T-cell (primary cell): ENCODE data around the gene CLIC4. TPM values are rescaled to one million over a fixed set of nuclear protein-coding genes. Genes with fewer than 3 reads are reported as not detected.

Experiments used
- ATAC-seq, 4 experiments: fragments of 200-7000 bp in 3 of 4; fragments of 150-1000 bp in 1 of 4; cut with Tn5 transposase; replicated peaks in 1 of 4; 1 replicate in 3 of 4; 2 replicates in 1 of 4; pipeline ENCODE4 v1.10.0; 2021; ENCODE audit warnings: moderate library complexity in 3 of 4, mild to moderate bottlenecking in 2 of 4, moderate number of reproducible peaks in 1 of 4
- CTCF ChIA-PET, 2 donors: fragments of 300-600 bp; sonication (Branson Sonifier 250); formaldehyde crosslinking; loops; one replicate each; lab custom pipeline; 2022; ENCODE audit warnings: antibody characterized with exemption in 2 of 2; lab: Charles Lee
- POLR2A ChIA-PET, 2 donors: fragments of 300-600 bp; sonication (Branson Sonifier 250); formaldehyde crosslinking; loops; one replicate each; lab custom pipeline; 2022; ENCODE audit warnings: antibody characterized with exemption in 2 of 2; lab: Charles Lee
- DNase-seq, 35 experiments: peaks; one replicate each; pipeline versions ENCODE4 v3.0.0 to v3.0.0-alpha.2; 2013 to 2023
- H3K27ac ChIP-seq: one replicate; pipeline ENCODE4 v1.5.1; 2013; ENCODE audit warnings: low read length
- H3K27me3 ChIP-seq, 2 experiments: replicated peaks in 1 of 2; 1 replicate in 1 of 2; 2 replicates in 1 of 2; pipeline versions ENCODE4 v1.6.1 to v1.7.0; 2013; ENCODE audit warnings: low read length in 1 of 2, mixed read lengths in 1 of 2; ENCODE audit not compliant: control insufficient read depth in 2 of 2, insufficient read depth in 2 of 2; ENCODE audit errors: extremely low read depth in 1 of 2
- H3K36me3 ChIP-seq, 2 donors: 1 replicate in 1 of 2; 2 replicates in 1 of 2; pipeline versions ENCODE4 v1.6.1 to v1.7.0; 2013; ENCODE audit warnings: low read length in 1 of 2; ENCODE audit not compliant: control insufficient read depth in 2 of 2, insufficient read depth in 1 of 2; ENCODE audit errors: extremely low read depth in 1 of 2
- H3K4me1 ChIP-seq, 2 experiments: 1 replicate in 1 of 2; 2 replicates in 1 of 2; pipeline versions ENCODE4 v1.6.1 to v1.7.0; 2013; ENCODE audit warnings: low read length in 2 of 2, mixed read lengths in 1 of 2; ENCODE audit not compliant: insufficient read depth in 2 of 2, control insufficient read depth in 1 of 2; ENCODE audit errors: extremely low read depth in 1 of 2
- H3K4me3 ChIP-seq, 2 donors: 1 replicate in 1 of 2; 2 replicates in 1 of 2; pipeline versions ENCODE4 v1.5.1 to v1.7.0; 2013; ENCODE audit warnings: mild to moderate bottlenecking in 2 of 2, low read length in 1 of 2, moderate library complexity in 1 of 2; ENCODE audit not compliant: control insufficient read depth in 1 of 2; ENCODE audit errors: extremely low read depth in 1 of 2
- H3K9me3 ChIP-seq: 2 replicates; pipeline ENCODE4 v1.7.0; 2013
- H3K27ac Mint-ChIP-seq, 2 donors: one replicate each; pipeline ENCODE4 v1.8.0; 2020 to 2021; ENCODE audit warnings: mild to moderate bottlenecking in 2 of 2, mixed read lengths in 2 of 2
- H3K27me3 Mint-ChIP-seq, 2 donors: one replicate each; pipeline ENCODE4 v1.8.0; 2021 to 2022; ENCODE audit warnings: mixed read lengths in 2 of 2
- H3K36me3 Mint-ChIP-seq: one replicate; pipeline ENCODE4 v1.8.0; 2021; ENCODE audit warnings: mixed read lengths
- H3K4me1 Mint-ChIP-seq, 3 donors: one replicate each; pipeline ENCODE4 v1.8.0; 2020 to 2022; ENCODE audit warnings: mixed read lengths in 3 of 3, mild to moderate bottlenecking in 1 of 3
- H3K4me3 Mint-ChIP-seq, 3 donors: one replicate each; pipeline ENCODE4 v1.8.0; 2020 to 2022; ENCODE audit warnings: mild to moderate bottlenecking in 3 of 3, mixed read lengths in 3 of 3, moderate library complexity in 3 of 3
- H3K9me3 Mint-ChIP-seq, 3 donors: one replicate each; pipeline ENCODE4 v1.8.0; 2020 to 2022; ENCODE audit warnings: mixed read lengths in 3 of 3
- WGBS: methylation state at CpG from one replicate; pipeline ENCODE4 v1.1.5; 2013; ENCODE audit warnings: missing lambda C conversion rate; ENCODE audit not compliant: insufficient coverage; 5-methylcytosine and 5-hydroxymethylcytosine counted together
- total RNA-seq, 35 experiments: library from RNA in 6 of 35; stranded (reverse) in 6 of 35; fragments of 120-200 nt in 1 of 35; gene quantifications; one replicate each; pipeline versions ENCODE4 v1.2.1 to v1.2.4 and lab custom pipeline; 2013 to 2026

CLIC4 gene
- total RNA-seq, 5 donors from 2014 or later (not counting 1 experiment from before 2014, with no cell fraction given), result 0.75 to 9.1 (median 5.5) TPM

DNA sequence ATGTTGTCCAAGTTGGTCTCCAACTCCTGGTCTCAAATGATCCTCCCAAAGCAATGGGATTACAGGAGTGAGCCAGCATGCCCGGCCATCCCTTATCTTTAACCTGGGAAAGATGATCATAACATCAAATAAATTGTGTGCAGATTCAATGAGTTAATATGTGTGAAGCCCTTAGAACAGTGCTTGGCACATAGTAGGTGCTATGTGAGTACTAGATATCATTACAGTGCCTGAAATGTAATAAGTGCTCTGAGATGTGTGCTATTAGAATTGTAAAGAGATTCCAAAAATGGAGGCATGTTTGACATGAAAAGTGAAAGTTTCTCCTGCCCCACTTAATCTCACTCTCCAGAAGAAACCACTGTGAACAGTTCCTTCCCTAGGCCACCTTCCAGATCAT is 113.0 kb downstream of the CLIC4 start:
- Mint-ChIP-seq H3K9me3 (no peaks in the 10 kb centered on the region), H3K27ac (no peak overlapping the region), H3K36me3 (no peaks in the 10 kb centered on the region), H3K4me1 (peaks cover 0 to 11% (median 0%) of the 10 kb centered on the region in 3 donors), H3K4me3 (no peak overlapping the region), H3K27me3 (no peaks in the 10 kb centered on the region)
- no peak overlapping the region for H3K27ac ChIP-seq
- no peaks in the 10 kb centered on the region for H3K36me3 ChIP-seq
- ATAC-seq, result no peak
- no peak overlapping the region for H3K4me3 ChIP-seq
- H3K4me1 ChIP-seq, result peaks cover 0 to 28% of the 10 kb centered on the region in 2 experiments
- ChIA-PET CTCF (no interaction called here), POLR2A (no interaction called here)
- no peak for DNase-seq
- WGBS, result no CpG with 5 or more reads among the region's 1 CpG
- no peaks in the 10 kb centered on the region for H3K9me3 ChIP-seq
- H3K27me3 ChIP-seq, result peaks cover 0 to 4% of the 10 kb centered on the region in 2 experiments

DNA sequence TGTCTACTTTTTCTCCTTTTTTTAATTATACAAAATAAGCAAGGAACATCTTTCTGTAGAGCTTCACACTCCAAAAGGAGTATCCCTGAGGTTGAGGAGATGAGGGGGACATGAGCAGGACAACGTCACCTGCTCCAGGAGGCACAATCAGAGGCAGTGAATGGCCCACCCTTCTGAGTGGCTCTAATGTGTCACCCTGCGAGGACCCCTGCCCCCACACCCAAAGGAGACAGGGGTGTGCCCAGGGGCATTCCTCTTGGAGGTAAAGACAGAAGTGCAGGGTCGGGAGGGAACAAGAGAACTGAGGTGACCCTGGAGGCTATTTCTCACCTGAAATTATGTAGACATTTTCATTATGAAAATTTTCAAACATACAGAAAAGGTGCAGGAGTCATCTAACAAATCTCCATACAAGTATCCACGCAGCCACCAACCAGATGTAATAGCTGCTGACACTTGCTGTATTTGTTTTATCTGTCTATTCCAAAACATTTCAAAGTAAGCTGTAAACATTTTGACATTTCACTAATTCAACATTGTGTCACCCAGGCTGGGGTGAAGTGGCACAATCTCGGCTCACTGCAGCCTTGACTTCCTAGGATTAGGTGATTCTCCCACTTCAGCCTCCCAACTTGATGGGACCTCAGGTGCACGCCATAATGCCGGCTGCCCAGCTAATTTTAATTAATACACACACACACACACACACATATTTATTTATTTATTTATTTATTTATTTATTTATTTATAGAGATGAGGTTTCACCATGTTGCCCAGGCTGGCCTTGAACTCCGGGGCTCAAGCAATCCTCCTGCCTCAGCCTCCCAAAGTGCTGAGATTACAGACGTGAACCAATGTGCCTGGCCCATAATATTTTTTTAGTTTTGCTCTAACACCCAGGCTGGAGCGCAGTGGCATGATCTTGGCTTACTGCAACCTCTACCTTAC is 114.1 kb downstream of the CLIC4 start:
- Histone ChIP-seq H3K27me3 (peaks cover 0 to 4% of the 10 kb centered on the region in 2 experiments), H3K4me3 (no peak overlapping the region), H3K9me3 (no peaks in the 10 kb centered on the region), H3K36me3 (no peaks in the 10 kb centered on the region), H3K27ac (no peak overlapping the region), H3K4me1 (peaks cover 0 to 28% of the 10 kb centered on the region in 2 experiments)
- CTCF ChIA-PET, result no interaction called here
- POLR2A ChIA-PET, result no interaction called here
- H3K27me3 Mint-ChIP-seq, result no peaks in the 10 kb centered on the region
- no peak overlapping the region for H3K27ac Mint-ChIP-seq
- H3K36me3 Mint-ChIP-seq, result no peaks in the 10 kb centered on the region
- H3K4me1 Mint-ChIP-seq, result peaks cover 0 to 13% (median 0%) of the 10 kb centered on the region in 3 donors
- DNase-seq (no peak), ATAC-seq (no peak)
- no peak overlapping the region for H3K4me3 Mint-ChIP-seq
- no peaks in the 10 kb centered on the region for H3K9me3 Mint-ChIP-seq
- WGBS, result 90% methylated on average over 3 of the region's 10 CpGs

DNA sequence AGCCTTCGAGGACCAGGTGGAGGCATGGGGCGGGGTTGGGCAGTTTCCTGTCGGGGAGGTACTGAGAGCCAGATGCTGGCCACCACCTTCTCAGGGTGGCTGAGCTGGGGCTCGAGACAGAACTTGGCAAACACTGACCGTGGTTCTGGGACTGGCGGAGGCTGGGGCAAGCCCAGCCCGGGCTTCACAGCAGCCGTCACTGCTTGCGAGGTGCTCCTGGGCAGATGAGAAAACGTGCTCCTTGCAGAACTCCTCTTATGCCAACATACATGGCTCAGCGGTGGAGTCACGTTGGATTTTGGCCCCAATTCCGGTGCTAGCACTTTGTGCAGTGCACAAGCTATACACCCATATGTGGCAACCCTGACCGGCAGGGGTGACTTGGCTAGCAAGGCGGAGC is 115.6 kb downstream of the CLIC4 start:
- H3K4me1 ChIP-seq, result peaks cover 0 to 28% of the 10 kb centered on the region in 2 experiments
- CTCF ChIA-PET, result no interaction called here
- Mint-ChIP-seq H3K27me3 (no peaks in the 10 kb centered on the region), H3K9me3 (no peaks in the 10 kb centered on the region), H3K36me3 (no peaks in the 10 kb centered on the region), H3K27ac (no peak overlapping the region), H3K4me3 (no peak overlapping the region), H3K4me1 (peaks cover 0 to 13% (median 0%) of the 10 kb centered on the region in 3 donors)
- DNase-seq (no peak), ATAC-seq (no peak)
- no peak overlapping the region for H3K4me3 ChIP-seq
- POLR2A ChIA-PET, result interaction anchor here in 1 of 2 donors (0.7 kb wide), 1 partner anchor 93 kb away, joined by 8 read pairs; no protein-coding TSS in a partner anchor
- no peak overlapping the region for H3K27ac ChIP-seq
- no peaks in the 10 kb centered on the region for H3K9me3 ChIP-seq
- H3K36me3 ChIP-seq, result no peaks in the 10 kb centered on the region
- peaks cover 0 to 4% of the 10 kb centered on the region in 2 experiments for H3K27me3 ChIP-seq
- WGBS, result 89% methylated on average over 15 of the region's 15 CpGs

DNA sequence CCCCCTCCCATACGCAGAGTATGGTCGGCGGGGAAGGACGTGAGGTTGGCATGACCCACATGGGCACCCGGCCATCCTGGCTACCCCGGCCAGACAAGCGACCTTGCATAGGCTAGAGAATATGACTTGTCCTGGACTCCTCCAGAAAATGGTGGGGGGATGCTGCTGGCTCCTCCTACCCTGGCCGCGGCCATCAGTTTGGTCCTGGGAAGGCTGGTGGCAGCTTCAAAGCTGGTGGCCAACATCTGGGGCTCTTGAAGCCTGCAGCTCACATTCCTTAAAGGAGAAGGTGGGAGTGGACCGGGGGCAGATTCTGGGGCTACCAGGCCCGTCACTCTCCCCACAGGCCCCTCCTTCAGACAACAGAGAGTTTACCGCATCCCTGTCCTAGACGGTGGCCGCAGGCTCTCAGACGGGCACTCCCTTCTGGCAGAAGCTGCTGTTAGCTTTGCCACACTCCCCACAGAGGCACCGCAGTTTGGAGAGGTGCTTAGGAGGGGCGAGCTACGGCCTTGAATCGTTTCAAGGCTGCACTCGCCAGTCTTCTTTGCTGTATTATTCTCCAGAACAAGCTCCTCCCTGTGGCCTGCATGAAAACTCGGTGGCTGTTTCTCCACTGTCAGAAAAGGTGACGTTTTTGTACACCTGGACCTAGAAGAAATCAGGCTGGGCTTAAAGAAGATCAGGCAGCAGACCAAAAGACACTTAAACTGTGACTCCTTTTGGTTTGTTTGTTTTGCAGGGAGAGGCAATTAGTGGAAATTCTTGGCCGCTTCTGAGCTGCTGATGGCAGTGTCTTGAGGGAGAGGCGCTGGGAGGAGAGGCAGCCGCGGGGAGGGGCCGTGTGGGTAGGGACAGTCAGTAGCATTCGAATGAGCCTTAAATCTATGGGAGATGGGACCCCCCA is 116.8 kb downstream of the CLIC4 start:
- no peak for ATAC-seq
- CTCF ChIA-PET, result no interaction called here

DNA sequence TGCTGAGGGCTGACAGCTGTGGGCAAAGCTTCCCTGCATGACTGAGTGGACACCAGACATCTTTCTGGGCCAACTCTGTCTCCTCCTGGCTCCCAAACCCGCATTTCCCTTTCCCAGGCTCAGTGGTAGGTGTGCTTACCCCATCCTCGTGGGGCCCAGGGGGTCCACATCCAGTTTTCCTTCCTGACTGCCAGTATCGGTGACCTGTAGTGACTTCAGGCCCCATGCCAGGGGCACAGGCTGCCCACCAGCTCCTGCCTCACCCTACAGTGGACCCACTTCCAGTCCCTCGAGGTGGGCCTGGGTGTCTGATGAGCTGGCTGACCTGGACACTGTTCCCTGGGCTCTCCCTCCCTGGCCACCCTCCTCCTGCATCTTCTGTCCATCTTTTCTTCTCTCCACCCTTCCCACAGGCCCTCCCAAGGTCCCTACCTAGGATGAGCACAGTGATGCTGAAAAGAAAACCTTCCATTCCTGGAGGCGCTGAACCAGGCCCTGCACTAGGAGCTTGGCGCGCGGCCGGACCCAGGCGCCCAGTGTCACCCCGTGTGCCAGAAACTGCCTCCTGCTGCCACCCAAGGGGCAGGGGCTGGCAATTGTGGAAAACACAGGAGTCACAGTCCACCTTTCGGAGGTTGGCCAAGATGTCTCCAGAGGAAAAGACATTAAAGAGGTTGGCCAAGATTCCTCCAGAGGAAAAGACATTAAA is 117.7 kb downstream of the CLIC4 start:
- no peaks in the 10 kb centered on the region for H3K9me3 Mint-ChIP-seq
- ChIA-PET POLR2A (no interaction called here), CTCF (no interaction called here)
- DNase-seq (no peak), ATAC-seq (no peak)
- WGBS, result 81% methylated on average over 11 of the region's 12 CpGs
- H3K27ac ChIP-seq, result no peak overlapping the region
- H3K9me3 ChIP-seq, result no peaks in the 10 kb centered on the region
- H3K27ac Mint-ChIP-seq, result no peak overlapping the region
- peaks cover 0 to 9% of the 10 kb centered on the region in 2 experiments for H3K4me1 ChIP-seq
- no peaks in the 10 kb centered on the region for H3K36me3 Mint-ChIP-seq
- H3K36me3 ChIP-seq, result no peaks in the 10 kb centered on the region
- H3K4me1 Mint-ChIP-seq, result peaks cover 0 to 7% (median 0%) of the 10 kb centered on the region in 3 donors
- no peak overlapping the region for H3K4me3 Mint-ChIP-seq
- no peak overlapping the region for H3K4me3 ChIP-seq
- peaks cover 0 to 6% of the 10 kb centered on the region in 2 donors for H3K27me3 Mint-ChIP-seq
- peaks cover 0 to 14% of the 10 kb centered on the region in 2 experiments for H3K27me3 ChIP-seq

More for the DNA sequence above, 116.8 kb downstream of the CLIC4 start:
- H3K4me3 ChIP-seq, result no peak overlapping the region
- H3K36me3 Mint-ChIP-seq, result no peaks in the 10 kb centered on the region
- peaks cover 0 to 17% of the 10 kb centered on the region in 2 experiments for H3K4me1 ChIP-seq
- H3K4me1 Mint-ChIP-seq, result peaks cover 0 to 13% (median 0%) of the 10 kb centered on the region in 3 donors
- no peaks in the 10 kb centered on the region for H3K9me3 Mint-ChIP-seq
- H3K27ac ChIP-seq, result no peak overlapping the region
- no peak overlapping the region for H3K27ac Mint-ChIP-seq
- POLR2A ChIA-PET, result no interaction called here
- DNase-seq, result no peak
- H3K36me3 ChIP-seq, result no peaks in the 10 kb centered on the region
- peaks cover 0 to 4% of the 10 kb centered on the region in 2 donors for H3K27me3 Mint-ChIP-seq
- H3K27me3 ChIP-seq, result peaks cover 0 to 12% of the 10 kb centered on the region in 2 experiments
- H3K4me3 Mint-ChIP-seq, result no peak overlapping the region
- 90% methylated on average over 18 of the region's 28 CpGs for whole genome bisulfite sequencing
- H3K9me3 ChIP-seq, result no peaks in the 10 kb centered on the region
